HepG2 (cell line): Measurements from ENCODE around the gene PCSK2. TPM values are rescaled to one million over a fixed set of nuclear protein-coding genes. Genes with fewer than 3 reads are reported as not detected.

Experiments used
- ATAD3A ChIP-seq: sonication (generic); formaldehyde crosslinking; IDR thresholded peaks from 2 replicates; pipeline ENCODE4 v1.4.0; 2020; ENCODE audit warnings: missing genetic modification reagents
- CENPT ChIP-seq: sonication (generic); formaldehyde crosslinking; IDR thresholded peaks from 2 replicates; pipeline ENCODE4 v1.8.0; 2022; ENCODE audit warnings: low read depth, mild to moderate bottlenecking, moderate library complexity, missing genetic modification reagents
- EP300 ChIP-seq, 3 experiments: sonication (generic) in 1 of 3; formaldehyde crosslinking in 1 of 3; IDR thresholded peaks; 2 replicates each; pipeline versions ENCODE4 v1.5.1 to v1.6.1; 2011 to 2020; ENCODE audit warnings: low read depth in 2 of 3, low read length in 2 of 3, borderline replicate concordance in 1 of 3, improper control_type of control experiment in 1 of 3, mild to moderate bottlenecking in 1 of 3, missing genetic modification reagents in 1 of 3, moderate library complexity in 1 of 3
- FIP1L1 ChIP-seq: fragments of 200-400 bp; formaldehyde crosslinking; IDR thresholded peaks from 2 replicates; pipeline ENCODE4 v1.6.1; 2018; ENCODE audit warnings: low read depth, mild to moderate bottlenecking, low read length, moderate library complexity, borderline replicate concordance; ENCODE audit not compliant: insufficient read depth
- FOXA1 ChIP-seq, 2 experiments: fragments of 450-650 bp in 1 of 2; sonication (generic) in 1 of 2; formaldehyde crosslinking in 1 of 2; IDR thresholded peaks; 2 replicates each; pipeline versions ENCODE4 v1.4.0 to v1.6.1; 2016 to 2020; ENCODE audit warnings: missing genetic modification reagents in 1 of 2
- KDM3A ChIP-seq: IDR thresholded peaks from 2 replicates; pipeline ENCODE4 v1.6.1; 2018; ENCODE audit warnings: low read depth, missing compliant biosample characterization
- SMAD1 ChIP-seq: sonication (generic); formaldehyde crosslinking; IDR thresholded peaks from 2 replicates; pipeline ENCODE4 v1.4.0; 2020; ENCODE audit warnings: missing genetic modification reagents, low read depth, mild to moderate bottlenecking, borderline replicate concordance
- U2AF1 ChIP-seq: fragments of 200-400 bp; formaldehyde crosslinking; optimal IDR thresholded peaks from 2 replicates; pipeline ENCODE3; 2017; ENCODE audit warnings: mild to moderate bottlenecking, low read depth, low read length
- ZFY ChIP-seq: sonication (generic); formaldehyde crosslinking; IDR thresholded peaks from 2 replicates; pipeline ENCODE4 v1.4.0; 2020; ENCODE audit warnings: missing genetic modification reagents
- ZMYM2 ChIP-seq: sonication (generic); formaldehyde crosslinking; IDR thresholded peaks from 2 replicates; pipeline ENCODE4 v1.8.0; 2022; ENCODE audit warnings: mild to moderate bottlenecking, missing genetic modification reagents
- ZNF569 ChIP-seq: sonication (generic); formaldehyde crosslinking; IDR thresholded peaks from 2 replicates; pipeline ENCODE4 v1.5.0; 2020; ENCODE audit warnings: mild to moderate bottlenecking, missing genetic modification reagents, moderate library complexity, borderline replicate concordance
- ZNF570 ChIP-seq: sonication (generic); formaldehyde crosslinking; IDR thresholded peaks from 2 replicates; pipeline ENCODE4 v1.4.0; 2020; ENCODE audit warnings: mild to moderate bottlenecking, missing genetic modification reagents, borderline replicate concordance
- ZNF777 ChIP-seq: sonication (generic); formaldehyde crosslinking; IDR thresholded peaks from 2 replicates; pipeline ENCODE4 v1.4.0; 2020; ENCODE audit warnings: missing genetic modification reagents
- polyA plus RNA-seq, 8 experiments: library from polyadenylated mRNA; depleted of rRNA in 3 of 8; stranded (reverse) in 7 of 8; unstranded in 1 of 8; fragments of >200 nt; fragmentation: Illumina TruSeq in 4 of 8; extraction: Trizol in 4 of 8; gene quantifications; 2 replicates each; pipeline versions ENCODE4 v1.2.1 to v1.2.3, GENCODE V29; 2011 to 2016; ENCODE audit warnings: low read depth in 4 of 8, missing spikeins in 1 of 8, mixed read lengths in 1 of 8; ENCODE audit not compliant: insufficient read depth in 1 of 8
- total RNA-seq, 5 experiments: library from RNA; depleted of rRNA; stranded (reverse); fragments of >200 nt; fragmentation: Illumina TruSeq; extraction: Trizol; gene quantifications; 2 replicates each; pipeline ENCODE4 v1.2.3, GENCODE V29; 2016; ENCODE audit warnings: low read depth in 1 of 5
- TF ChIP-seq, protein P1 (sequence below): sonication (generic); formaldehyde crosslinking; IDR thresholded peaks from 2 replicates; pipeline ENCODE4 v1.4.0; 2020; ENCODE audit warnings: missing genetic modification reagents
- TF ChIP-seq, protein P2 (sequence below): sonication (generic); formaldehyde crosslinking; IDR thresholded peaks from 2 replicates; pipeline ENCODE4 v1.5.0; 2020; ENCODE audit warnings: mild to moderate bottlenecking, missing genetic modification reagents
- TF ChIP-seq, protein P3 (sequence below): IDR thresholded peaks from 2 replicates; pipeline ENCODE4 v1.6.1; 2016; ENCODE audit warnings: low read depth, borderline replicate concordance
- TF ChIP-seq, protein P4 (sequence below), 2 experiments: IDR thresholded peaks; 2 replicates each; pipeline ENCODE4 v1.6.1; 2011 to 2012; ENCODE audit warnings: low read length in 2 of 2, borderline replicate concordance in 1 of 2, low read depth in 1 of 2, mild to moderate bottlenecking in 1 of 2, moderate library complexity in 1 of 2
- TF ChIP-seq, protein P5 (sequence below): sonication (generic); formaldehyde crosslinking; IDR thresholded peaks from 2 replicates; pipeline ENCODE4 v1.8.1; 2023; ENCODE audit warnings: mild to moderate bottlenecking, missing genetic modification reagents

Gene PCSK2
- total and polyA plus RNA-seq, 2 of the 13 experiments (the other 11 are each of a cell fraction or from before 2014, with no cell fraction given), result not detected

DNA sequence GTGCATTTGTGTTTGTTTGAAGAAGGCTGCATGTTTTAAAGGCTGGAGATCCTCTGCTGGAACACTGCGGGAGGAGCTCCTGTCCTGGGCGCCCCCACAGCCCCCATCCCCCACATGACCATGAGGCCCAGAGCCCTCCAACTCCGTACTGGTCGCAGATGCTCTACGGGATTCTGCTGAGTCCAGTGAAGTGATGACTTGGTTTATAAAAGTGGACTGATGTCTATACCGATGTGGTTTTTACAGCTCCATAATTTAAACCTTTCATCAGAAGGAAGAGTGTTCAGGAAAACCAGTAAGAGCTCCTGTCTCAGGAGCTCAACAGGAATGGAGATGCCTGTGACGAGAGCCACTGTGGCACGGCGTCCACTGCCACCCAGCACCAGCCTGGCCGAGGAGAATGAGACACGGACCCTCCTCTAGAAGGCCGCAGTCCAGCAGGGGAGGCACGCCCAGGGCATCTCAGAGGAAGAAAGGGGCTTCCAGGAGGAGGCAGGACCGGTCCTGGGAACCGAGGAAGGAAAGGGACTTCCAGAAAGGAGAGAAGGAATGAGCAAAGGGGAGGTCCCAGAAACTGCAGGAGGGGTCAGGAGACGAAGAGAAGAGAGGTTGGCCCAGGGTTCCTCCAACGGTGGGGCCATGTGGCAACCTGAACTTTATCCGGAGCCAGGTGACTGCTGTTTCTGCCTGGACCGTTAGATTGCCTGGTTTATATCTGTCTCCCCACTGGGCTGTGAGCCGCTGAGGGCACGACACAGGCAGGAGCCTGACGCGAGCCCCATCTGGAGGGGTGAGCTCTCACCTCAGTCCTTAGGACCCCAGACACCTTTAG, 277.4 kb downstream of the PCSK2 start (continued):
- TF ChIP-seq FOXA1 (IDR thresholded peaks at IDR 0.05) (no peak), FOXA1 (CRISPR knock-in tag; IDR thresholded peaks at IDR 0.05) (no peak), CENPT (CRISPR knock-in tag) (no peak), KDM3A (CRISPR knock-in tag) (no peak), ZMYM2 (CRISPR knock-in tag) (0 out of 2 replicates have a peak, but pooled peaks have one; percentile 3), EP300 (IDR thresholded peaks at IDR 0.05; ENCODE audit: low read depth in 2 of 2, low read length in 2 of 2) (no peak), EP300 (CRISPR knock-in tag; IDR thresholded peaks at IDR 0.05; ENCODE audit: borderline replicate concordance) (no peak), ZNF570 (CRISPR knock-in tag) (no peak), ZFY (CRISPR knock-in tag) (no peak), FIP1L1 (no peak), ZNF569 (CRISPR knock-in tag) (no peak), ZNF777 (CRISPR knock-in tag) (no peak), SMAD1 (0 out of 2 replicates have a peak, but pooled peaks have one; percentile 20), U2AF1 (peak; percentile 16), ATAD3A (CRISPR knock-in tag) (no peak)
- TF ChIP-seq, protein P1, sequence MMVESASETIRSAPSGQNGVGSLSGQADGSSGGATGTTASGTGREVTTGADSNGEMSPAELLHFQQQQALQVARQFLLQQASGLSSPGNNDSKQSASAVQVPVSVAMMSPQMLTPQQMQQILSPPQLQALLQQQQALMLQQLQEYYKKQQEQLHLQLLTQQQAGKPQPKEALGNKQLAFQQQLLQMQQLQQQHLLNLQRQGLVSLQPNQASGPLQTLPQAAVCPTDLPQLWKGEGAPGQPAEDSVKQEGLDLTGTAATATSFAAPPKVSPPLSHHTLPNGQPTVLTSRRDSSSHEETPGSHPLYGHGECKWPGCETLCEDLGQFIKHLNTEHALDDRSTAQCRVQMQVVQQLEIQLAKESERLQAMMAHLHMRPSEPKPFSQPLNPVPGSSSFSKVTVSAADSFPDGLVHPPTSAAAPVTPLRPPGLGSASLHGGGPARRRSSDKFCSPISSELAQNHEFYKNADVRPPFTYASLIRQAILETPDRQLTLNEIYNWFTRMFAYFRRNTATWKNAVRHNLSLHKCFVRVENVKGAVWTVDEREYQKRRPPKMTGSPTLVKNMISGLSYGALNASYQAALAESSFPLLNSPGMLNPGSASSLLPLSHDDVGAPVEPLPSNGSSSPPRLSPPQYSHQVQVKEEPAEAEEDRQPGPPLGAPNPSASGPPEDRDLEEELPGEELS (CRISPR knock-in tag), result peak; percentile 79
- TF ChIP-seq, protein P2, sequence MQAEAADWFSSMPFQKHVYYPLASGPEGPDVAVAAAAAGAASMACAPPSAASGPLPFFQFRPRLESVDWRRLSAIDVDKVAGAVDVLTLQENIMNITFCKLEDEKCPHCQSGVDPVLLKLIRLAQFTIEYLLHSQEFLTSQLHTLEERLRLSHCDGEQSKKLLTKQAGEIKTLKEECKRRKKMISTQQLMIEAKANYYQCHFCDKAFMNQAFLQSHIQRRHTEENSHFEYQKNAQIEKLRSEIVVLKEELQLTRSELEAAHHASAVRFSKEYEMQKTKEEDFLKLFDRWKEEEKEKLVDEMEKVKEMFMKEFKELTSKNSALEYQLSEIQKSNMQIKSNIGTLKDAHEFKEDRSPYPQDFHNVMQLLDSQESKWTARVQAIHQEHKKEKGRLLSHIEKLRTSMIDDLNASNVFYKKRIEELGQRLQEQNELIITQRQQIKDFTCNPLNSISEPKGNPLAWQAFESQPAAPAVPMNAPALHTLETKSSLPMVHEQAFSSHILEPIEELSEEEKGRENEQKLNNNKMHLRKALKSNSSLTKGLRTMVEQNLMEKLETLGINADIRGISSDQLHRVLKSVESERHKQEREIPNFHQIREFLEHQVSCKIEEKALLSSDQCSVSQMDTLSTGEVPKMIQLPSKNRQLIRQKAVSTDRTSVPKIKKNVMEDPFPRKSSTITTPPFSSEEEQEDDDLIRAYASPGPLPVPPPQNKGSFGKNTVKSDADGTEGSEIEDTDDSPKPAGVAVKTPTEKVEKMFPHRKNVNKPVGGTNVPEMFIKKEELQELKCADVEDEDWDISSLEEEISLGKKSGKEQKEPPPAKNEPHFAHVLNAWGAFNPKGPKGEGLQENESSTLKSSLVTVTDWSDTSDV, result peak; percentile 22; the same call in 1 of the 2 replicates
- TF ChIP-seq, protein P3, sequence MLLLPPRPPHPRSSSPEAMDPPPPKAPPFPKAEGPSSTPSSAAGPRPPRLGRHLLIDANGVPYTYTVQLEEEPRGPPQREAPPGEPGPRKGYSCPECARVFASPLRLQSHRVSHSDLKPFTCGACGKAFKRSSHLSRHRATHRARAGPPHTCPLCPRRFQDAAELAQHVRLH (CRISPR knock-in tag), result no peak
- TF ChIP-seq, protein P4, sequence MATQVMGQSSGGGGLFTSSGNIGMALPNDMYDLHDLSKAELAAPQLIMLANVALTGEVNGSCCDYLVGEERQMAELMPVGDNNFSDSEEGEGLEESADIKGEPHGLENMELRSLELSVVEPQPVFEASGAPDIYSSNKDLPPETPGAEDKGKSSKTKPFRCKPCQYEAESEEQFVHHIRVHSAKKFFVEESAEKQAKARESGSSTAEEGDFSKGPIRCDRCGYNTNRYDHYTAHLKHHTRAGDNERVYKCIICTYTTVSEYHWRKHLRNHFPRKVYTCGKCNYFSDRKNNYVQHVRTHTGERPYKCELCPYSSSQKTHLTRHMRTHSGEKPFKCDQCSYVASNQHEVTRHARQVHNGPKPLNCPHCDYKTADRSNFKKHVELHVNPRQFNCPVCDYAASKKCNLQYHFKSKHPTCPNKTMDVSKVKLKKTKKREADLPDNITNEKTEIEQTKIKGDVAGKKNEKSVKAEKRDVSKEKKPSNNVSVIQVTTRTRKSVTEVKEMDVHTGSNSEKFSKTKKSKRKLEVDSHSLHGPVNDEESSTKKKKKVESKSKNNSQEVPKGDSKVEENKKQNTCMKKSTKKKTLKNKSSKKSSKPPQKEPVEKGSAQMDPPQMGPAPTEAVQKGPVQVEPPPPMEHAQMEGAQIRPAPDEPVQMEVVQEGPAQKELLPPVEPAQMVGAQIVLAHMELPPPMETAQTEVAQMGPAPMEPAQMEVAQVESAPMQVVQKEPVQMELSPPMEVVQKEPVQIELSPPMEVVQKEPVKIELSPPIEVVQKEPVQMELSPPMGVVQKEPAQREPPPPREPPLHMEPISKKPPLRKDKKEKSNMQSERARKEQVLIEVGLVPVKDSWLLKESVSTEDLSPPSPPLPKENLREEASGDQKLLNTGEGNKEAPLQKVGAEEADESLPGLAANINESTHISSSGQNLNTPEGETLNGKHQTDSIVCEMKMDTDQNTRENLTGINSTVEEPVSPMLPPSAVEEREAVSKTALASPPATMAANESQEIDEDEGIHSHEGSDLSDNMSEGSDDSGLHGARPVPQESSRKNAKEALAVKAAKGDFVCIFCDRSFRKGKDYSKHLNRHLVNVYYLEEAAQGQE (IDR thresholded peaks at IDR 0.05; ENCODE audit: borderline replicate concordance in 1 of 2, low read depth in 1 of 2, low read length in 2 of 2), result no peak
- TF ChIP-seq, protein P5, sequence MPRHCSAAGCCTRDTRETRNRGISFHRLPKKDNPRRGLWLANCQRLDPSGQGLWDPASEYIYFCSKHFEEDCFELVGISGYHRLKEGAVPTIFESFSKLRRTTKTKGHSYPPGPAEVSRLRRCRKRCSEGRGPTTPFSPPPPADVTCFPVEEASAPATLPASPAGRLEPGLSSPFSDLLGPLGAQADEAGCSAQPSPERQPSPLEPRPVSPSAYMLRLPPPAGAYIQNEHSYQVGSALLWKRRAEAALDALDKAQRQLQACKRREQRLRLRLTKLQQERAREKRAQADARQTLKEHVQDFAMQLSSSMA (CRISPR knock-in tag), result no peak
